ENCODE measurements around the gene ADCY6. TPM values are rescaled to one million over a fixed set of nuclear protein-coding genes. Genes with fewer than 3 reads are reported as not detected.

ADCY6 gene
- 75.3 TPM for total RNA-seq

DNA sequence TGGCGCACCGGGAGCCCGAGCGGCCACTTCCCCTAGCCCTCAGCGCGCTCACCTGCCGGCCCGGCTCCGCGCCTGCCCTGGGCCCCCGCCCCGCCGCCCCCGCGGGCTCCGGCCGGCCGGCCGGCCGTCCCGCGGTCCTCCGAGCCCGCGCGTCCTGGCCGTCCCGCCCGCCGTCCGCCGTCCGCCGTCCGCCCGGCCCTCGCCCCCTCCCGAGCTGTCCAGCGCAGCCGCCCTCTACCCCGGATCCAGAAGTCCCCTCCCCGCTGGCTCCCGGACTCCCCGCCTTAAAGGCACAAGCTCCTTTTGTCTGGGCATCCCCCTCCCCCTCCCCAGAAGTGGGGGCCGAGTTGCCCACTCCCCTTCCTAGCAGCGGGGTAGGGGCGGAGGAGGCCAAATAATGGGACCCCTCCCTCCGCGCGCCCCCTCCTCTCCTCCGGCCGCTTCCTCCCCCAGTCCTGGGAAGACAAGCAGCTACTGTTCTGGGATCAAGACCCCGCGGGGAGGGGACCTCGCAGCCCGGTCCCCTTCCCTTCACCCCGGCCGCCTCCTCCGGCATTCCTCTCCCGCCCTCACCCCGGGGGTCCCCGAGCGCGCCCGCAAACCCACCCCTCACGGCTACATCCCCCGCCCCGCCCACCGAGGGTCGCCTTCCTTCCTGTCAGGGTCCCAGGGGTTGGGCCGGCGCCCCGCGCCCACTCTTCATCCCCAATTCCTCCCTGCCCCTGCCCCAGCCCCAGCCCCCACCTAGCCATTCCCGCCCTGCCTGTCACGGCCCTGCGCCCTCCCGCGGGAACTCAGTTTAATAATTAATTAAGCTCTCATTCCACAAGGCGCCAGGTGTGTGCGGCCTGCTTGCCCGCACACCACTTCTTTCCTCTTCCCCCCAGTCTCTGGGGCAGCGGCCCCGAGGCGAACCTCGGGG lies at the start of gene ADCY6:
ADCY6 (minus strand) TSS at position 236 of the 922 bp plus-strand sequence. CDS start 5,655 bp downstream, outside the sequence.

DNA sequence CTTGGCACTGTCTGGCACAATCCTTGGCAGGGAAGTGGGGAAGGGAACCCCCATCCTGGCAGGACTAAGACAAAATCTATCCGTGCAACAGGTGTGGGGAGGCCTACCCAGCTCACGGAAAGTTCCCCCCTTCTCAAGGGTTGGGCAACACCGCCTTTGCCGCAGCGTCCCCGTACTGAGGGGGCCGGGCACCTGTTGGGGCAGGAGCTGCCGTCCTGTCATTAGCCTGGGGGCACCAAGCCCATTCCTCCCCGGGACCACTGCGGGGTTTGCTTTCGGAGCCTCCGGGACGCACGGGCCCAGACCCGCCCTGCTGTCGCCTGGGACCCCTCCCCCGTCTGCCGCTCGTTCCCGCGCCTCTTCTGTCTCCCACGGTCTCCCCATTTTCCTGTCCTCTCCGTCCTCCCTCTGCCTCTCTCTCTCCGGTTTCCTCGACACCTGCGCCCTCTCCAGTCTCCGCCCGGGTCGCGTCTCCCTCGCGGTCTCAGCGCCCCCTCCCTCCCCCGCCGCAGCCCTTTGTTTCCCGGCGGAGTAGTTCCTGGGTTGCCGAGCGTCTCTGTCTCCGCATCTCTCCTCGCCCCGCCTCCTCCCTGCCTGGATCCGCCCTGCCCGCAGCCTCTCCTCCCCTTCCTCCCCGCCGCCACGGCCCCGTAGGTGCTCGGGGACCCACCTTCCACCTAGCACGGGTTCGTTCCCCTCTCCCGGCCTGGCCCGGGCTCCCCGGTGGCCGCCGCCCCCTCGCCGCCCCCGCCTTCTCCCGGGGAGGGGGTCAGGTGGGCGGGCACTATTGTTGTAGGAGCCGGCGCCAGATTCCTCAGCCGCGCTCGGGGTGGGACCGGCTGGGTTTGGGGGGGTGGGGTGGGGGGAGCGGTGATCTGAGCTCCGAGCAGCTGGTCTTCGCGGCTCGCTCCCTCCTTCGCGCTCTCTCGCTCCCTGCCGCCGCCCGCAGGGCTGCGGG lies 29.3 kb upstream of the ADCY6 start, which contains the start of gene CACNB3:
CACNB3 (plus strand) TSS at position 624 of the 958 bp plus-strand sequence. CDS start 434 bp downstream, outside the sequence.

DNA sequence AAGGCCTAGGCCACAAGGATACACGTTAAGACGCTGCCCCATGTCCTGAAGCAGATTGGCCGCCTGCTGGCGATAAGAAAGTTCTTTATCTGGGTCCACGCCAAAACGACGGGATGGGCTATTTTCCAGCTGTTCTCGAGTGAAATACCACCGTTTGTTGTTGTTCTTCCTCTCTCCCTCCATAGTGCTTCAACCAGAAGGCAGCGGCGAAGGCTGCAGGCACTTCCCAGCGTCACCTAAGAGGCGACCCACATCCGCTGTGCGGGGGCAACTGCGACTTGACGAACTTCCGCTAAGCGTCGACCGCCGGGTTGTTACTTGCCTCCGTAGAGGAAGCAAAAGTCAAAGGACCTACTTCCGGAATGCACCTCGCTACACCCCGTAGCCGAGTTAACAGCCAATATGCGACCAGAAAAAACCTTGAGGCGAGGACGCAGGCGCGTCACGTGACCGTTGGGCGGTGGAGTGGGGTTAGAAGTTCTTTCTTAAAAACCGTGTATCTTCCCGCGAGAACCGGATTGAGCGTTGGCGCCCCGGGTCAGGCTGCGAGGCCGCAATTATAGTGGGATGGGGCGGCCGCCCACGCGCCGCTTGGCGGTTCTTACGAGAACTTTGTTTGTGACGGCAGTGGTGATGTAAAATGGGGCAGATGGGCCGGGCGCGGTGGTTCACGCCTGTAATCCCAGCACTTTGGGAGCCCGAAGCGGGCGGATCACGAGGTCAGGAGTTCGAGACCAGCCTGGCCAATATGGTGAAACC lies 72.2 kb downstream of the ADCY6 start, which contains the start of gene CCNT1:
CCNT1 (minus strand) TSS at position 215 of the 759 bp plus-strand sequence; CDS start at position 183, 32 bp downstream.

Small RNA genes within 50 kb of the gene (small RNA-seq; reads per million reads assigned to genes)
- not detected for gene MIR4701 (ENCODE audit: low replicate concordance)
- not detected for gene RF00019 (ENCODE audit: low replicate concordance)

Other genes starting within 250 kb of the ADCY6 start
- not detected for gene LALBA, start 219.0 kb downstream of the ADCY6 start, total RNA-seq
- gene KANSL2, start 106.9 kb downstream of the ADCY6 start, total RNA-seq: 53.4 TPM
- 29.4 TPM for gene CCNT1, start 72.4 kb downstream of the ADCY6 start, total RNA-seq
- gene CACNB3, start 29.4 kb upstream of the ADCY6 start, total RNA-seq: 24.8 TPM
- gene DDX23, start 63.1 kb upstream of the ADCY6 start, total RNA-seq: 79.4 TPM
- 4.3 TPM for gene RND1, start 76.8 kb upstream of the ADCY6 start, total RNA-seq
- gene FKBP11, start 136.4 kb upstream of the ADCY6 start, total RNA-seq: 11.3 TPM
- 42.2 TPM for gene ARF3, start 168.4 kb upstream of the ADCY6 start, total RNA-seq
- not detected for gene WNT10B, start 182.6 kb upstream of the ADCY6 start, total RNA-seq
- not detected for gene WNT1, start 189.2 kb upstream of the ADCY6 start, total RNA-seq
- 23.6 TPM for gene DDN, start 210.3 kb upstream of the ADCY6 start, total RNA-seq
- 38.2 TPM for gene PRKAG1, start 229.7 kb upstream of the ADCY6 start, total RNA-seq